WTC11 (cell line): ENCODE measurements around the gene AFG3L2.

Experiments
- ATF2 ChIP-seq: sonication (generic); formaldehyde crosslinking; IDR thresholded peaks from 2 replicates; pipeline ENCODE4 v1.8.1; 2022; ENCODE audit warnings: low read depth, missing genetic modification reagents, borderline replicate concordance
- USF1 ChIP-seq: sonication (generic); formaldehyde crosslinking; IDR thresholded peaks from 2 replicates; pipeline ENCODE4 v1.8.0; 2022; ENCODE audit warnings: mild to moderate bottlenecking, missing genetic modification reagents

GRCh38 chr18:12296457-12296856, 80.6 kb downstream of the AFG3L2 start:
- TF ChIP-seq USF1 (no peak), ATF2 (no peak)
